Kidney capillary endothelial cell (primary cell): ENCODE results near the gene CYFIP1.

Experiments
- DNase-seq: peaks from one replicate; pipeline ENCODE4 v3.0.0-alpha.2; 2018; ENCODE audit warnings: low spot score

CYFIP1 gene

DNA sequence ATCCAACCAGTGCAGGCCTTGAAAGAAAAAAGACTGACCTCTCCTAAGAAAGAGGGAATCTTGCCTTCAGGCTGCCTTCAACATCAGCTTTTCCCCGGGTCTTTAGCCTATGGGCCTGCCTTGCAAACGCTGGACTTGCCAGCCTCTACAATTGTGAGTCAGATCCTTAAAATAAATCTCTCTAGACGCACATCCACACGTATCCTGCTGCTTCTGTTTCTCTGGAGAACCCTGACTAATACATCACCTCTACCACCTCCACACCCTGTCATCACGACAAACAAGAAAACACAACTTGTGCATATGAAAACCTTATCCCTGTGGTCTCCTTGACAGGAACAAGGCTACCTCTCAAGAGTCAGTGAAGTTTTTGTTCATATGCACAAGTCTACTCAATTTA is 11.8 kb downstream of the CYFIP1 start:
- DNase-seq, result peak; percentile 93

DNA sequence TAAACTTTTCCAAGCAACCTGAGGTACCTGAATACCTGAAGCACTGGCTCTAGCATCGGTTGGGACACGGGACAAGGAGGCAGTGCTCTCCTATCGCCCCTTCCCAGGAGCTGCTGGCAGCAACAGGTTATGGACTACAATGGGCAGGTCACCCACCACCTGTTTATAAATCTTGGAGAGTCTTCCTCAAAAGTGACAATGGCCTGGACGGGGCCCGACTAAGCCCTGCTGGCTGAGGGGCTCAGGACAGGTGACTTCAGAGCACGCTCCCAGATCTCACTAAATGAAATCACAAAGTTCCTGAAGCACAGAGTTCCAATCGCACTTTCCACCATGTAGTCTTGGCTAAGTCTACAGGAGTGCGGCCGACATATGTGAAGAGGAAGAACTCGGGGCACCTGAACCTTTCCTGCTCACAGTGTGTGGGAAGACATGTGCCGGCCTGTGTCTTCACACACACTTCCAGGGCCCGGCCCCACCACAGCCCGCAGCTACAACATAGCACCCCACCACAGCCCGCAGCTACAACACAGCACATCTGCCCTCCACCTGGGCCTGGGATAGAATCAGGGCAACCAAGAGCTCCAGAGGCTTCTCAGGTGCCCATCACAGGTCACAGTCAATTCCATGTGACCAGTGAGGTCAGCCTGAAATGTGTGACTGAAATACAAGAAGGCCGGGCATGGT is 12.9 kb downstream of the CYFIP1 start:
- DNase-seq, result no peak

DNA sequence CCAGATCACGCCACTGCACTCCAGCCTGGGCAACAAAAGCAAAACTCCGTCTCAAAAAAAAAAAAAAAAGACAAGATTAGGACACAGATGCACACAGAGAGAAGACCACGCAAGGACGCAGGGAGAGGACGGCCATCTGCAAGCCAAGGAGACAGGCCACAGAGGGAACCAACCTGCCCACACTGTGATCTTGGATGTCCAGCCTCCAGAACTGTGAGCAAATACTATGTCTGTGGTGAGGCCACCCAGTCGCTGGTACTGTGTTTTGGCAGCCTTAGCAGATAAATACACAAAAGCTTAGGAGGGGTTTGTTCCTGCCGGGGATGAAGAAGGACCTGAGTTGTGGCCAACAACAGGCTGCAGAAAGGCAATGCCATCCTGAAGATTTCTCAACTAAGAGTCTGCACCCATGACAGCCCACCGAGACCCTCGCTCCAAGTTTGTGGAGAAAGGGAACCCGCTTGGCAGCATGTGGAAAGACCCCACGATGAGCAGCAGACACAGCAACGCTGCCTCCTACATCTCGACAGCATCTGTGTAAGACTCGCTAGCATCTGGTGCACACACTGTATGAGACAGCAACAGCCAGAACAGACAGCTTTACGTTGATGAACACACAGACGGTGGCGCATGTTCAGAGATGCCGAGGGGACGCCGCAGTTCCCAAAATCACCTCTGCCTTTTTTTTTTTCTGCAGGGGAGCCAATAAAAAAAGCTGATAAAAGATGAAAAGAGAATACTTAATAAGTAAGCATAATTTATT is 13.7 kb downstream of the CYFIP1 start:
- no peak for DNase-seq

DNA sequence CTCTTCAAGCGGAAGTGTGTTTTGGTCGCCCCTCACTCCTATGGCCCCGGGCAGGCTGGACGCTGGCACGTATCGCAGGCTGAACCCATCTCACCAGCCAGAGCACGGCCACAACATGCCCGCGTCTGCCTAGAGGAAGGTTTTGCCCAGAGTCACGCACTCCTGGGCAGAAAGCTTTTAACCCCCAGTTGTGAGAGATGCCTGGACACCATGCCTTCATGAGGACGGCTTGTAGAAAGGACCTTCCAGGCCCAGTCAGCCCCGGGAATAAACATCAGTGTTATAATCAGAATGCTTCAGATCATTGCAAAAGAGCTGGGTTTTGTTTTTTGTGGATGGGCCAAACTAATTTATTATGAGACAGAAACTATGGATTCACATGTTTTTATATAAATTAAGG is 16.5 kb downstream of the CYFIP1 start:
- DNase-seq, result no peak

DNA sequence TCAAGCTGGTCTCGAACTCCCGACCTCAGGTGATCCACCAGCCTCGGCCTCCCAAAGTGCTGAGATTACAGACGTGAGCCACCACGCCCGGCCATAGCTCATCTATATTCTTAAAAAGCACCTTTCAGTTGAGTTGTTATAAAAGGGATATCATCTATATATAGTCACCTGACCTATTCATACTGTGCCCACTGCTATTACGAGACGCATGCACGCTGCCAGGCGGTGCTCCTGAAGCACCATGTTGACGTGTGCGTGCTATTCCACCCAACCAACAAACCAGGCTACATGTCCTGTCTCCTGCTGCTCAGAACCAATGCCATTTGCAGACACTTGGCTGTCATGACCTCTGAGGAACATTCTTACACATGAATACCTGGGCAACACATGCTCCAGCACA is 17.6 kb downstream of the CYFIP1 start:
- DNase-seq, result no peak

DNA sequence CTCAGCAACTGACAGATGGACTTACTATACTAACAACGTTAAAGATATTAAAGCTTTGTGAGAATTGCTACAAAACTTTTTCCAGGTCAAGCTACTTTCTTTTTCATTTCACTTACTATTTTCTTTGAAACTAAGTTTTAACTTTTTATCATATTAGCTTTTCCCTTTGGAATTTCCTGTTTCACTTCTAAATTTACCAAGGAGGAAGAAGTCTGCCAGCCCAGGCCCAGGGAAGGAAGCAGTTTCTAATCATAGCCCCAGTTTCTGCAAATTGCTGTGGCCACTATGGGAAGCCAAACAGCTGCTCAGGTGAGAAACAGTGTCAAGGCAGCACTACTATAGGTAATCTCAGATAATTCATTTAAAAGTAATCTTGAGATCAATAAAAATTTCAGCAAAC is 18.4 kb downstream of the CYFIP1 start:
- DNase-seq, result peak; percentile 56

DNA sequence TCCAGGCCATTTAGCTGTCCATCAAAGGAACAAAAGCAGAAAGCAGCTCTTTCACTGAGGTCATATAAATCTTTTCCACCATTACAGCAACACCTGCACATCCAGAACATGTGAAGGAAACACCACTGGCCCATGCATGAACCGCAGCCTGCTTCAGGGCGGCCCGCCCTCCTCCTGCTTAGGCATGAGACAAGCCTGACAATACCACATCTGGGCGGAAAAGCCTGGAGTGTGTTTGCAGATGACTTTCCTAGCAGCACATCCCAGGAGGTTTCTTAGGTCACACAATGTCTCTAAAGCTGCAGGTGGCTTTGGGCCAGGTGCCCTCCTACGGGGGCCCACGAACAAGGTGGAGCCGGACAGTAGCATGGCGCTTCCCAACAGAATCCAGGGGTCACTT is 19.6 kb downstream of the CYFIP1 start:
- no peak for DNase-seq

DNA sequence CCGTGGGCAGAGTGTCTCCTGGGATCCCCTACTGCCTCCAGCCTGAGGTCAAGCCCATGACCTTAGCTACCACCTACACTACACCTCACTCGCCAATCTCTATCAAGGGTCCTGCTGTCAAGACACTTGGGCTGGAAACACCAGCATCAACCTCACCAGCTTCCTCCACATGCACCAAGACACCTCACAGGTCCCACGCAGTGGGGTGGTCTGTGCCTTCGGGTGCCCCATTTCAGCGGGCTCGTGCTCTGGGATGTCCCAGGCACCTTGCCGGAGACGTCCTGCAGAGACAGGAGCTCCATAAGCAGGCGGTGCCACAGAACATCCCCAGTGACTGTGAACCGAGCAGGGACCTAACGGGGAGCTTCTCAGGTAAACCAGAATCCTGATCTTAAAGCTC is 20.0 kb downstream of the CYFIP1 start:
- DNase-seq, result no peak

DNA sequence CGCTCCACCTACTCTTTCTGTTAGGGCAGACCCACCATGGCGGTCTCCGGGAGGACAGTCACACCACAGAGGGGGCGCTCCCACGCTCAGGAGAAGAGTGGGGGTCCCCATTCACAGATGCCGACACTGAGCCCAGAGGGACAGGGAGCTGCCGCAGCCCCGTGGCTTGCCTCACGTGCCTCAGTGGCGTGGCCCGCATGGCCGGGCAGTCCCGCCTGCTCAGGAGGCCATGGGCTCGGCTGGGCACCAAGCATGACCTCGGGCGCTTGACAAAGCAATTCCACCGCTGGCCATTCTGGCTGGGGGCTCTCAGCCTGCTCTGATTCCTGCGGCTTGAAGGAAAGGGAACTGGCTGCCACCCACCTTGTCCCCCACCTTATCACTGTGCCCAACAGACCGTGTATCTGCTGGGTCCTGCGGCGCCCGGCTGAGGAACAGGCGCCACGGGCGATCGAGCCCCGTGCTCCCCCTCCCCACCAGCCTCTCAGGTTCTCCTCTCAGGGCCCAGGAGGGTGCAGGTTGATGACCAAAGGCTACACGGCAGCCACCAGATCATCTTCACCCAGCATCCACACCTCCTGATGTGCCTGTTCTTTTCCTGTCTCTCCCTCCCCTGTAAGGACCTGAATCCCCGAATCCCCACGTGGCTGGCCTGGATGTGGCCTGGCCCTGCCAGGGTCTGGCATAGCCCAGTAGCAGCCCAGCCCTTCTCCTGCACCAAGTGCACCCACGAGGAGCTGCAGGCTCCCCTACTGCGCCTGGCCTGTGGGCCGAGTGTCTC is 20.7 kb downstream of the CYFIP1 start:
- DNase-seq, result no peak

DNA sequence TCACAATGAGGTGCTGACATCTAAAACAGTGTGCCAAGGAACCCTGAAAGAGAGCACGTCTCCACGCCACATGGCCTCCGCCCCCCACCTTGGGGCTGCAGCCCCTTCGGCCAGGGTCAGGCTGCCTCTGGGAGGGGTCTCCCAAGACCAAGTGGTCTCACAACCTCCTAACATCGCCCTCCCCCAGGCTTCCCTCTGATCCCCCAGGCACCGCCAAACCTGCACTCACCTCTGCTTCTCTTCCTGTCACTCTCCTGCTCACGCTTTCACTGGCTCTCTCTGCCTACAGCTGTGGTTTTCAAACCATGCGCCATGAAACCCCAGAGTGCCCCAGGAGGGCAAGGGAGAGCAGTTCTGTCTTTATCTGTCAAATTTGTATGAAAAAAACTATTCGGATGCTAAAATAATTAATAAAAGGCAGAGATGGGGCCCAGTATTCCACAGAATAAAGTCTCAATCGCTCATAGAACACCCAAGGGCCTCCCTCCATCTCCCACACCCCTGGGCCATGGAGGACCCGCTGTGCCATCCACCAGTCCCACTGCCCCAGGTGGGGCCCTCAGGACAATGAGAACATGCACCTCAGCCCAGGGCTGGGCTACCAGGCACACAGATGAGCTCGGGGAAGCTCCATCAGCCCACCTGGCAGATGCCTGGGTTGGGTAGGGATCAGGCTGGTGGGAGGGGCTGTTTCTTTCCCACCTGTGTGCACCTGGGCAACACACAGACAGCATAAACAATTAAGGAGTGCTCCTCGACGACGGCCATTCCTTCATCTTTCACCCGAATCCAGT is 21.5 kb downstream of the CYFIP1 start:
- no peak for DNase-seq

DNA sequence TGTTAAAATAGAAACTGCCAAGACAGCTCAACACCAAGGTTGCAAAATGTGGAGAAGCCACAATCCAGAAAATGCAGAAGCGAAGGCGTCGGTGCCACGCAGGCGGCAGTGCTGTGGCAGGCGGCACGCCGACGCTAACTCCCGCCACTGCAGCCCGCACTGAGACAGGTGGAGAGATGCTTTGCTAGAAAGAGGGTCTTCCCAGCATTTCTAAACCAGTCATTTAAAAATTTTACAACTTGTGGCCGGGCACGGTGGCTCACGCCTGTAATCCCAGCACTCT is 23.2 kb downstream of the CYFIP1 start:
- no peak for DNase-seq

DNA sequence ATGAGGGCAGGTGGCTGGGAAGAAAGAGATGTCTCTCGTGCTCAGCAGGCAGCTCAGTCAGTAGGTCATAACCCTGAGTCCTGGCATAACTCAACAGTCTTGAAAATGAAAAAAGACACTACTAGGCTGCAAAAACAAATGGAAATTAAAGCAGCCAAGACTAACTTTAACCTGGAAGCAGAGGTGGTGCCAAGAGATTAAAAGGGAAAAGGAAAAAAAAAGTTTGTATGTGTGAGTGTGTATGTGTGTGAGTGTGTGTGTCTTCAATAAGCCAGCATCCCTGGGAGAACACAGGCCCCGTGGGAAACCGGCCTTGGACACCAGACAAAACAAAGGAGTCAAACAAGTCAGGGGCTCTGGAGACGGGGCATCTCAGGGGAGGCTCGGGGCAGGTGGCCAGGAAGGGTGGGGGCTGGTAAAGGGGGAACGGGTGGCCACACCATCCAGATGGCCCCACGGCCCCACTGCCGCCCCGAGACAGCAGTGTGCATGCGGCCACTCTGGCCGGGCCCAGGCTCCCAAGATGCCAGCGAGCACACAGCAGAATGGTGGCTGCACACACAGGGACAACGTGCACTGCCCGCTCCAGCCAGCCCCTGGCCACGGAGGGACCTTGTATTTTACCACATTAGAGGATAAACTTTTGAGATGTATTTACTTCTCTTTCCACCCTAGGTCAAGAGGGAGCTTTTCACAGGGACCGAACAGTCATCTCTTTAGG is 23.8 kb downstream of the CYFIP1 start:
- DNase-seq, result no peak

DNA sequence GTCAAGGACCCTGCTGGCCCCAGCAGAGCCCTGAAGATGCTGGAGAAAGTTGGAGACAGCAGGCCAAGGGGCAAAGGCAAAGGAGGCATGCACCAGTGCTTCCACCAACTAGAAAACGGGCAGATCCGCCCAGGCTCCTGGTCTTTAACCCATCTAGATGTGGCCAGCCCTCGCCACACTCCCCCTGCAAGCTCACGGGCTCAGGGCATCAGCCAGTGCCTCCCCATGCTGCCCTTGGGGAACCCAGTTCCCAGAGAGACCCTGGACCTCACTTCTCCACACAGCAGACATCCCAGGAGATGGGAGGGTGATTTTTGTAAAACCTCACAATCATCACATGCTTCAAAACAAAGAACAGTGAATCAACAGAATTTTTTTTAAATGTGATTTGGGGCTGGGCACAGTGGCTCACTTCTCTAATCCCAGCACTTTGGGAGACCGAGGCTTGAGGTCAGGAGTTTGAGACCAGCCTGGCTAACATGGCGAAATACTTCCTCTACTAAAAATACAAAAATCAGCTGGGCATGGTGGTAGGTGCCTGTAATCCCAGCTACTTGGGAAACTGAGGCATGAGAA is 24.5 kb downstream of the CYFIP1 start:
- no peak for DNase-seq

DNA sequence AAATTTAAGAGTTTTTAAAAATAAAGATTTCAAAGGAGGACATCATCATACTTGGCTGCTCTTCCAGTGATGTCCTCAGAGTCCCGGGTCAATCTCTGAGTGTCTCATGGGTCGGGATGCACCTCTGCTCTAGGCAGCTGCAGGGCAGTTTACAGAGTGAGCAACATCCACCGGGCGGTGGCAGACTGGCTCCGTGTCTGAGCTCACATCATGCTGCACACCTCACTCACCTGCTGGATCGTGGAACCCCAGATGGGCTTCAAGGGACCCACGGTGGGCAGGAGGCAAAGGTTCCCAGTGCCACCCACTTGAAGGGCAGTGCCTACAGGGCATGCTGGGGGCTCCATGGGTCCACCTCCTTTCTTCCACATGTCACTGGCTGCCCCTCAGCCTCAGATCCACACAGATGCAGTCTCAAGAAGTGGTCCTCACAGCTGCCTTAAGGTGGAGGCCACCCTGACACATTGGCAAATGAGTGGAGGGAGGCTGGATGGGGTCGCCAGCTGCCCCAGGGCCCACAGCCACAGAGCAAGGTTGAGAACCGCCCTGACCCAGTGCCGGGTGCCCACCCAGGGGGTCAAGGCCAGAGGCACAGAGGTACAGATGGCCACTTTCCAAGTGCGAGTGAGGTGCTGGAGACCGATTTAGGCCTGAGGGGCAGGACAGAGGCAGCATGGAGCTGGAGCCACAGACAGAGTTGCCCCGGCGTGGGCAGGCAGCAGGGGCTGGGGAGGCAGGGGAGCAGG is 25.2 kb downstream of the CYFIP1 start:
- DNase-seq, result no peak

DNA sequence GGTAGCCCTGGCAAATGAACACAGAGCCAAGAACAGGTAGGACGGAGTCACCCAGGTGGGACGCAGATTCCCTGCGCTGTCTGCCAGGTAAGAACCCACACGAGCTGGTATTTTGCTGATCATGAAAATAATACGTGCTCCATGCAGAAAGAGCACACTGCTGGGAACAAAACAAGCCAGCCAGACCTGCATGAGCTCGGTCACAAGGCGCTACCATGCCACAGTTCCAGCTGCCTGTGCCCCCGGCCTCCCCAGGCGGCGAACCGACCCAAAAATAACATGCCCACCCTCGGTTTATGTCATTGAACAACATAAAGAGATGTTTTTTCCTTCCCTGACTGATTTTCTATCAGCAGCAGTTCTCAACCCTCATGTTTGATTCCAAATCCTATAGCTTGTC is 25.8 kb downstream of the CYFIP1 start:
- DNase-seq, result no peak

DNA sequence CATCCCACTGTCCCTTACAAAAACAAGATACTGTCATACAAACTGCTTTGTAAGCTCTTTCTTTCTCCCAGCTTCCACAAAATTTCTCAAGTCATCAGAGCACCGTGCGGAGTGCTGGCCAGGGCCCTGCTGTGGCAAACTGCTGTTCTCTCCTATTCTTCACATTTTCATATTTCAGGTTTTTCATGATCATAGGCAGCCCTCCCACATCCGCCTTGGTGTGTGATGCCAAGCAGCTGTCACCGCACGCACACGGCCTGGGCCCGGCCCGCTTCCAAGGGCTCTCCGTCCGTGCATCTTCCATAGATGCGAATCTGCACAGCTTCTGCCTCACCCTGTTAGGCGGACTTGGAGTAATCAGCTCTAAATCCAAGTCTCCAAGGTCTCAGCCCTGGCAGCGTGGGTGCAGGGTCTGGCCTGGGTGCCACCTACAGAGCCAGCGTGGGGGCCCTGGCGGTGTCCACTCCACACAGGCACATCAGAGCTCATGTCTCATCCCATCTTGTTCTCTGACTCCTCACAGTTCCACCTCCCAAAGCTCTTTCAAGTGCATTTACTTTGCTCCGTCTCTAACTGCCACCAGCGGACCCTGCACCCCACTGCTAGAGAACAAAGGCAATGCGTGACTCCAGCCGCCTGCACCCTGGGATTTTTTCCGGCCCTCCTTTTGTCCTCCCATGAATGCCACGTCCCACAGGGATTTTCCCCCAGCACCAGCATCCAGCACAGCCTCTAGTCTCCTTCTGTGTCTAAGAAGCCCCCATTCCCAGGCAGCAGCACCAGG is 27.2 kb downstream of the CYFIP1 start:
- DNase-seq, result no peak

DNA sequence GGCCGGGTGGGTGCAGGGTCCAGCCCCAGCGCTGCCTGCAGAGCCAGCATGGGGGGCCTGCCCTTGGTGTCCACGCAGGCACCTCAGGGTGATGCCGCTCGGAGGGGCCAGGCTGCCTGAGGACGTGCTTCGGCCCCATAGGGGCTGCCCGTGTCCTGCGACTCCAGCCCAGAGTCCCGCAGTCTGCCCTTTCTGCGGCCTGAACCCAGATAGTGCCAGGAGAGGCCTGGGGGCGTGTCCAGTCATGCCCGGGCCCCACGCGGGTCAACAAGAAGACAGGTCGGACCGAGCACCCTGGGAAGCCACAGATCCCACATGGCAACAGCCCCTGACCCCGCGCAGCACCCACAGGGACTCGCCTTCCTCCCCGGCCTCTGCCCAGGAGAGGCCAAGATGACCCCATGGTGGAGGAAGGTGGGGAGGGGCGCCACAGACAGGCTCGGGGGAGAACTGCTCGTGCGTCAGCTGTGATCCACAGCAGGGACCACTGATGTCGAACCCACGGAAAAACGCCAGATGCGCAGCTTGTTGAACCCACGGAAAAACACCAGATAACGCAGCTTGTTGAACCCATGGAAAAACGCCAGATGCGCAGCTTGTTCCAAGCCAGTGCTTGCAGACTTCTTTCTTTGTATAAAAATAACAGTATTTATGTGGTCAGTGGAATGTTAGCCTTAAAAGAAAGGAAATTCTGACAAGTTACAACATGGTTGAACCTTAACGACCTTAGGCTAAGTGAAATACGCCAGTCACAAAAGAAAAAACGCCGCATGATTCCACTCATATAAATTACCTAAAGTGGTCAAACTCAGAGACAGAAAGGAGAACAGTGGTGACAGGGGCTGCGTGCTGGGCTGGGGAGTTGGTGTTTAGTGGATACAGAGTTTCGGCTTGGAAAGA is 28.5 kb downstream of the CYFIP1 start:
- DNase-seq, result no peak

DNA sequence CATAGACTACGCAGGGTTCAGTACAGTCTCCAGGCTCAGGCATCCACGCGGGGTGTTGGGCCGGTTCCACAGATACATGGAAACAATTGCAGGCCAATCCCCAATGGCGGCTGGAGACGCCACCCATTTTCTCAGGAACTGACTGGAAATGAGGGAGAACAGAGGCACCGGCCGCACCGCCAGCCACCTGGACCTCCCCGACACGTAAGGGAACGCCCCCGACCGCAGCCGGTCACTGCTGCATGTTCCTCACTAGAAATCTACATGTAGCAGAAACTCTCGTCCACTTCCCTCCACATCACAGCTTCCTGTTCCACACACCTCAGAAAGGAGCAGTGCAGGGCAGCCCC is 29.2 kb downstream of the CYFIP1 start:
- no peak for DNase-seq
